Stomach (tissue), 4 donors: ENCODE data around the gene CDC5L.

Experiments used
- EP300 ChIP-seq: sonication (generic); formaldehyde crosslinking; IDR thresholded peaks from one replicate; pipeline ENCODE4 v1.6.1; 2017; ENCODE audit warnings: antibody characterized with exemption
- POLR2A ChIP-seq, 4 donors: fragments of 450-650 bp; IDR thresholded peaks; one replicate each; pipeline ENCODE4 v1.6.1; 2016; ENCODE audit warnings: antibody characterized with exemption in 4 of 4, control low read depth in 2 of 4, mild to moderate bottlenecking in 1 of 4, moderate library complexity in 1 of 4
- TF ChIP-seq, protein P1 (sequence below), 7 experiments: fragments of 450-650 bp in 4 of 7; fragments of 200-600 bp in 3 of 7; sonication (generic) in 3 of 7; IDR thresholded peaks; one replicate each; pipeline ENCODE4 v1.5.1; 2016 to 2019; ENCODE audit warnings: antibody characterized with exemption in 7 of 7, control low read depth in 2 of 7, mild to moderate bottlenecking in 1 of 7

- TF ChIP-seq EP300 (no peak), POLR2A (IDR thresholded peaks at IDR 0.05) (no peak)
- TF ChIP-seq, protein P1, sequence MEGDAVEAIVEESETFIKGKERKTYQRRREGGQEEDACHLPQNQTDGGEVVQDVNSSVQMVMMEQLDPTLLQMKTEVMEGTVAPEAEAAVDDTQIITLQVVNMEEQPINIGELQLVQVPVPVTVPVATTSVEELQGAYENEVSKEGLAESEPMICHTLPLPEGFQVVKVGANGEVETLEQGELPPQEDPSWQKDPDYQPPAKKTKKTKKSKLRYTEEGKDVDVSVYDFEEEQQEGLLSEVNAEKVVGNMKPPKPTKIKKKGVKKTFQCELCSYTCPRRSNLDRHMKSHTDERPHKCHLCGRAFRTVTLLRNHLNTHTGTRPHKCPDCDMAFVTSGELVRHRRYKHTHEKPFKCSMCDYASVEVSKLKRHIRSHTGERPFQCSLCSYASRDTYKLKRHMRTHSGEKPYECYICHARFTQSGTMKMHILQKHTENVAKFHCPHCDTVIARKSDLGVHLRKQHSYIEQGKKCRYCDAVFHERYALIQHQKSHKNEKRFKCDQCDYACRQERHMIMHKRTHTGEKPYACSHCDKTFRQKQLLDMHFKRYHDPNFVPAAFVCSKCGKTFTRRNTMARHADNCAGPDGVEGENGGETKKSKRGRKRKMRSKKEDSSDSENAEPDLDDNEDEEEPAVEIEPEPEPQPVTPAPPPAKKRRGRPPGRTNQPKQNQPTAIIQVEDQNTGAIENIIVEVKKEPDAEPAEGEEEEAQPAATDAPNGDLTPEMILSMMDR (IDR thresholded peaks at IDR 0.05): no peak
Measured at GRCh38 chr6:44454198-44454597, 66.7 kb downstream of the CDC5L start.
